Measurements from ENCODE around the gene ACR. TPM values are rescaled to one million over a fixed set of nuclear protein-coding genes. Genes with fewer than 3 reads are reported as not detected.
A peak's percentile ranks its signal among the peaks of the same experiment; 100 is the strongest.

The ACR gene
- total RNA-seq, 1 donor from 2014 or later = not detected

DNA sequence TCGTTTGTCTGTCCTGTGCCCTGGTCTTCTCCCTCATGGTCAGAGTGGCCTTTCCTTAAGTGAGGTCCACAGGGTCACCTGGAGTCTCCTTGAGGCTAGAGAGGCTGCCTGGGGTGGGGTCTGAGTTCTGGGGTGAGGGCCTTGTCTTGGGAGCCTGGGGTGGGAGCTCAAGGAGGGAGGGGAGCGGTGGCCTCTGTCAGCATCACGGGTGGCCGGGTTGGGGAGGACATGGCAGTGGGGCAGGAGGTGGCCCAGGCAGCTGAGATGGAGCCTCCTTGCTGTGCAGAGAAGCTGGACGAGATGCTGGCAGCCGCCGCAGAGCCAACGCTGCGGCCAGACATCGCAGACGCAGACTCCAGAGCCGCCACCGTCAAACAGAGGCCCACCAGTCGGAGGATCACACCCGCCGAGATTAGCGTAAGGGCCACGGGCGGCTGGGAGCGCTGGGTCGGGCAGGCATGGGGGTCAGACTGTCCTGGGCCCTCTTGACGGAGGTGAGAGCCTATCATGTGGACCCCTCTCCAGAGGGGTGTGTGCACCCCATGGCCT lies 23.3 kb upstream of the ACR start:
- DNase-seq (peak; percentile 17), ATAC-seq (no peak)
- intact Hi-C loops (cut with micrococcal nuclease) = no loop called here

- no peak for ATAC-seq
- intact Hi-C loops (cut with micrococcal nuclease) = no loop called here
- peak; percentile 19 for DNase-seq
Measured at GRCh38 chr22:50715250-50715649, 22.8 kb upstream of the ACR start.

DNA sequence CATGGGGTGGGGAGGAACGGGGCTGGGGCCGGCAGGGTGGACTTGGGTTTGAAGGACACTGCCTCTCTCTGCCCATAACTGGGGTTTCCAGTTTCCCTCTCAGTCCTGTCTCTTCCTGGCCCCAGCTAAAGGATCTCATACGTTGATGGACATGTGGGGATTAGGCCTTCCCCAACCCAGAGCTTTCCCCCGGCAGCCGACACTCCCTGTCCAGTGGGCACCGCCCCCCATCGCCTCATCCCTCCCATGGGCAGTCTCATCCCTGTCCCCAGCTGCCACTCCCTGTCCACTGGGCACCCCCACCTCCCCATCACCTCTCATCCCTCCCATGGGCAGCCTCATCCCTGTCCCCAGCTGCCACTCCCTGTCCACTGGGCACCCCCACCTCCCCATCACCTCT lies 22.2 kb upstream of the ACR start:
- ATAC-seq (no peak), DNase-seq (peak; percentile 14)

GRCh38 chr22:50716290-50717024 lies 21.5 kb upstream of the ACR start:
- intact Hi-C loops (cut with micrococcal nuclease) = no loop called here
- ATAC-seq = no peak
- DNase-seq = no peak

More for the DNA sequence above, 22.2 kb upstream of the ACR start:
- intact Hi-C loops (cut with micrococcal nuclease) = no loop called here

- DNase-seq (no peak), ATAC-seq (no peak)
- intact Hi-C loops (cut with micrococcal nuclease) = no loop called here
Measured at GRCh38 chr22:50717709-50718351, 20.2 kb upstream of the ACR start.

- ATAC-seq = no peak
- intact Hi-C loops (cut with micrococcal nuclease) = no loop called here
- no peak for DNase-seq
Measured at GRCh38 chr22:50718352-50718709, 19.7 kb upstream of the ACR start.

DNA sequence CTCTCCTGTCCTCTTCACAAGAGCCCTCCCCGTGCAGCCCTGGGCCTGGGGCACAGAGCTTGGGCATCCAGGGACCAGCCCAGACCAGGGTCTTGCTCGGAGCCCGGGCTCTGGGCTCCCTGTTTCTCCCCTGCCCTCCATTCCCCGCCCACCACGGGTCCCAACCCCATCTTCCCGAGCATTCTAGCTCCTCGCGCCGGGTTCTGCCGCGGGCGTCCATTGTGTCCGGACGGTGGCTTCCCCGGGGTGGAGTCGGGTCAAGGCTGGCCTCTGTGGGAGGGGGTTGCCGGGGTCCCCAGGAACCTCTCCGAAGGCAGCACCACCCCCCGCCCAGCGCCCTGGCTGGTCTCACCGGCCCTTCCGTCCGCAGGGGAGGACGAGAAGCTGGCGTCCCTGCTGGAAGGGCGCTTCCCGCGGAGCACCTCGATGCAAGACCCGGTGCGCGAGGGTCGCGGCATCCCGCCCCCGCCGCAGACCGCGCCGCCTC lies 18.1 kb upstream of the ACR start:
- intact Hi-C loops (cut with micrococcal nuclease) = no loop called here
- DNase-seq = no peak
- no peak for ATAC-seq

DNA sequence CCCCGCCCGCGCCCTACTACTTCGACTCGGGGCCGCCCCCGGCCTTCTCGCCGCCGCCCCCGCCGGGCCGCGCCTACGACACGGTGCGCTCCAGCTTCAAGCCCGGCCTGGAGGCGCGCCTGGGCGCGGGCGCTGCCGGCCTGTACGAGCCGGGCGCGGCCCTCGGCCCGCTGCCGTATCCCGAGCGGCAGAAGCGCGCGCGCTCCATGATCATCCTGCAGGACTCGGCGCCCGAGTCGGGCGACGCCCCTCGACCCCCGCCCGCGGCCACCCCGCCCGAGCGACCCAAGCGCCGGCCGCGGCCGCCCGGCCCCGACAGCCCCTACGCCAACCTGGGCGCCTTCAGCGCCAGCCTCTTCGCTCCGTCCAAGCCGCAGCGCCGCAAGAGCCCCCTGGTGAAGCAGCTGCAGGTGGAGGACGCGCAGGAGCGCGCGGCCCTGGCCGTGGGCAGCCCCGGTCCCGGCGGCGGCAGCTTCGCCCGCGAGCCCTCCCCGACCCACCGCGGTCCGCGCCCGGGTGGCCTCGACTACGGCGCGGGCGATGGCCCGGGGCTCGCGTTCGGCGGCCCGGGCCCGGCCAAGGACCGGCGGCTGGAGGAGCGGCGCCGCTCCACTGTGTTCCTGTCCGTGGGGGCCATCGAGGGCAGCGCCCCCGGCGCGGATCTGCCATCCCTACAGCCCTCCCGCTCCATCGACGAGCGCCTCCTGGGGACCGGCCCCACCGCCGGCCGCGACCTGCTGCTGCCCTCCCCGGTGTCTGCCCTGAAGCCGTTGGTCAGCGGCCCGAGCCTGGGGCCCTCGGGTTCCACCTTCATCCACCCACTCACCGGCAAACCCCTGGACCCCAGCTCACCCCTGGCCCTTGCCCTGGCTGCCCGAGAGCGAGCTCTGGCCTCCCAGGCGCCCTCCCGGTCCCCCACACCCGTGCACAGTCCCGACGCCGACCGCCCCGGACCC lies 17.4 kb upstream of the ACR start:
- intact Hi-C loops (cut with micrococcal nuclease) = no loop called here
- ATAC-seq = no peak
- no peak for DNase-seq

GRCh38 chr22:50721257-50721844 lies 16.7 kb upstream of the ACR start:
- no peak for DNase-seq
- ATAC-seq = peak; percentile 6
- intact Hi-C loops (cut with micrococcal nuclease) = no loop called here

GRCh38 chr22:50722048-50722701 lies 15.8 kb upstream of the ACR start:
- ATAC-seq (no peak), DNase-seq (no peak)
- intact Hi-C loops (cut with micrococcal nuclease) = no loop called here

DNA sequence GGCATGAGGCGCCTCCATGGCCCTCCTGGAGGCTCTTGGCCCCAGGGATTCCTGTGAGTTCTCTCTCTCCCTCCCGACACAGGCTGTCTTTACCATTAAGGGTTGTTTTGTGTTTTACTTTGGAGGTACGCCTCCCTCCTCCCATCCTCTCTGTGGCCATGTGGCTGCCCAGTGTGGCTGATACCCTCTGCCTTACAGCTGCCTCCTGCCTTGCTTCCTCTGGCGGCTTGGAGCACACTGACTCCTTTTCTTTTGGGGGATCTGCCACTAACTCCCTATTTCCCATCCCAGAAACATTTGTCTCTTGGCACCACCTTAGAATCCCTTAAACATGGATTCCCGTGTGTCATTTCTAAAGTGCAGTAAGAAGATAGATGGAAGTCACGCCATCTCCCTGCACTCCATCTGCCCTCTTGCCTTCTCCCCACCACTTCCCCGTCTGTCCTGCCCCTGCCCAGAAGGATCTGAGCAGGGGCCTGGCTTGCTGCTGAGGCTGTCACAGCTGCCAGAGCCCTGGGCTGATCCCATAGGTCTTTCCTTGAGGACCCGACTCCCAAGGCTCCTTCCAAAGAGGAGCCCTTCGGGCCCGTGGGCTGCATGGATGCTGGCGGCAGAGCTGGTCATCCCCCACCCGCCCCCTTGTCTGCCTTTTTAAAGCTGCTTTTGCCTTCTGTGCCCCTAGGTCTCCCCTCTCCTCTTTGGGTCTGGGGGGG lies 15.1 kb upstream of the ACR start:
- no peak for ATAC-seq

GRCh38 chr22:50723991-50724390 lies 14.0 kb upstream of the ACR start:
- intact Hi-C loops (cut with micrococcal nuclease) = no loop called here
- ATAC-seq = no peak
- DNase-seq = no peak

More for the DNA sequence above, 15.1 kb upstream of the ACR start:
- DNase-seq = no peak
- intact Hi-C loops (cut with micrococcal nuclease) = no loop called here

GRCh38 chr22:50724616-50725015 lies 13.4 kb upstream of the ACR start:
- DNase-seq = no peak

DNA sequence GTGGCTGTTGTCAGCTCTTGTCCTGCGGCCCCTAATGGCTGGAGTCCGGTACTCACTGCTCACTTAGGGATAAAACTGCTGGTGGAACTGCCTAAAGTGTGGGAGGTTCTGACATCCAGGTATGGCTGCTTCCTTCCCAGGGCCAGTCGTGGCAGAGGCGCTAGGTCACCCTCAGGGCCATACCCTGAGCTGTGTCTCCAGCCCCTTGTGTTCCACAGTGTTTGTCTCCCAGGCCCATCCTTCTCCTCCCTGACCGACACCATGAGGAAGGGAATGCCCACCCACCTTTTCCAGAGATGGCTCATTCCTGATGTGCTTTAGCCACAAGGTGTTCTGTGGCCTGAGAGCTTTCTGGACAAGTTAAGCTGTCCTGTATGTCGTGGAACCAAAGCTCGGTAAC lies 12.4 kb upstream of the ACR start:
- intact Hi-C loops (cut with micrococcal nuclease) = no loop called here
- ATAC-seq (no peak), DNase-seq (peak; percentile 17)

More at GRCh38 chr22:50724616-50725015, 13.4 kb upstream of the ACR start:
- no peak for ATAC-seq
- intact Hi-C loops (cut with micrococcal nuclease) = no loop called here

- peak; percentile 19 for DNase-seq
- intact Hi-C loops (cut with micrococcal nuclease) = no loop called here
- no peak for ATAC-seq
Measured at GRCh38 chr22:50726643-50727340, 11.2 kb upstream of the ACR start.

GRCh38 chr22:50727678-50728522 lies 10.1 kb upstream of the ACR start:
- DNase-seq (peak; percentile 18), ATAC-seq (no peak)
- intact Hi-C loops (cut with micrococcal nuclease) = no loop called here

- no peak for ATAC-seq
- peak; percentile 15 for DNase-seq
- intact Hi-C loops (cut with micrococcal nuclease) = no loop called here
Measured at GRCh38 chr22:50728523-50728931, 9.5 kb upstream of the ACR start.
